PC-3 (cell line): ENCODE results near the gene ABLIM2. TPM values are rescaled to one million over a fixed set of nuclear protein-coding genes. Genes with fewer than 3 reads are reported as not detected.

ENCODE experiments used
- ATAC-seq: fragments of 200-7000 bp; cut with Tn5 transposase; 2 replicates; pipeline ENCODE4 v1.9.1; 2020; ENCODE audit warnings: mild to moderate bottlenecking, moderate library complexity
- BruUV-seq: library from RNA; stranded (reverse); fragments of 400-500 nt; replicated peaks from 2 replicates; lab custom pipeline; 2021; lab: Mats Ljungman, UMichigan
- CTCF ChIA-PET: fragments of 300-600 bp; sonication (Branson Sonifier 250); formaldehyde crosslinking; loops from one replicate; lab custom pipeline; 2022; ENCODE audit warnings: antibody characterized with exemption; lab: Charles Lee
- POLR2A ChIA-PET: fragments of 300-600 bp; sonication (Branson Sonifier 250); formaldehyde crosslinking; loops from one replicate; lab custom pipeline; 2022; ENCODE audit warnings: antibody characterized with exemption; ENCODE audit not compliant: unreplicated experiment; lab: Charles Lee
- DNase-seq: peaks from one replicate; pipeline ENCODE4 v3.0.0-alpha.2; 2015
- H2AFZ ChIP-seq: fragments of 300-600 bp; sonication (generic); 2 replicates; pipeline ENCODE4 v1.6.0; 2016; ENCODE audit warnings: antibody characterized with exemption, low read length
- H3F3A ChIP-seq: fragments of 300-600 bp; sonication (generic); one replicate; pipeline ENCODE4 v1.6.0; 2017; ENCODE audit warnings: antibody characterized with exemption, low read length, control low read depth, mild to moderate bottlenecking; ENCODE audit not compliant: unreplicated experiment
- H3K27ac ChIP-seq: fragments of 300-600 bp; sonication (generic); 2 replicates; pipeline ENCODE4 v1.5.1; 2016; ENCODE audit warnings: mild to moderate bottlenecking, low read length
- H3K27me3 ChIP-seq: fragments of 300-600 bp; sonication (generic); 2 replicates; pipeline ENCODE4 v1.6.1; 2016; ENCODE audit warnings: low read length, mixed read lengths
- H3K36me3 ChIP-seq: fragments of 300-600 bp; sonication (generic); 2 replicates; pipeline ENCODE4 v1.6.1; 2016; ENCODE audit warnings: low read depth, mixed run types, low read length, mixed read lengths
- H3K4me1 ChIP-seq: fragments of 300-600 bp; sonication (generic); 2 replicates; pipeline ENCODE4 v1.5.1; 2016; ENCODE audit warnings: low read length; ENCODE audit not compliant: insufficient read depth
- H3K4me2 ChIP-seq: fragments of 300-600 bp; sonication (generic); 2 replicates; pipeline ENCODE4 v1.6.0; 2016; ENCODE audit warnings: low read length
- H3K4me3 ChIP-seq: fragments of 300-600 bp; sonication (generic); 2 replicates; pipeline ENCODE4 v1.5.1; 2016; ENCODE audit warnings: mild to moderate bottlenecking, low read length, mixed read lengths
- H3K79me2 ChIP-seq: fragments of 300-600 bp; sonication (generic); 2 replicates; pipeline ENCODE4 v1.6.1; 2017; ENCODE audit warnings: low read length, mixed read lengths
- H3K9ac ChIP-seq: fragments of 300-600 bp; sonication (generic); 2 replicates; pipeline ENCODE4 v1.6.0; 2016; ENCODE audit warnings: mild to moderate bottlenecking, low read length
- H3K9me2 ChIP-seq: fragments of 300-600 bp; sonication (generic); replicated peaks from 2 replicates; pipeline ENCODE4 v1.6.1; 2016; ENCODE audit warnings: mixed run types, low read length, mixed read lengths
- H3K9me3 ChIP-seq: fragments of 300-600 bp; sonication (generic); 2 replicates; pipeline ENCODE4 v1.6.1; 2016; ENCODE audit warnings: low read length, mixed read lengths
- H4K20me1 ChIP-seq: fragments of 300-600 bp; sonication (generic); 2 replicates; pipeline ENCODE4 v1.6.1; 2016; ENCODE audit warnings: low read length, mixed read lengths
- CTCF ChIP-seq: fragments of 300-600 bp; sonication (generic); conservative IDR thresholded peaks from 2 replicates; pipeline ENCODE4 v1.5.1; 2017; ENCODE audit warnings: antibody characterized with exemption, low read depth, mild to moderate bottlenecking, low read length
- EZH2 ChIP-seq: fragments of 300-600 bp; sonication (generic); IDR thresholded peaks from one replicate; pipeline ENCODE4 v1.6.1; 2017; ENCODE audit warnings: antibody characterized with exemption, mild to moderate bottlenecking, low read length; ENCODE audit not compliant: unreplicated experiment
- EZH2phosphoT487 ChIP-seq: fragments of 300-600 bp; sonication (generic); IDR thresholded peaks from 2 replicates; pipeline ENCODE4 v1.6.1; 2018; ENCODE audit warnings: mild to moderate bottlenecking, antibody characterized with exemption, low read length, borderline replicate concordance
- intact Hi-C: fragments of 100-400 bp; cut with micrococcal nuclease; formaldehyde crosslinking; loops from 2 replicates; pipeline ENCODE4 v1.9.0; 2023
- total RNA-seq: library from RNA; depleted of rRNA; stranded (reverse); fragments of >200 nt; gene quantifications from 2 replicates; pipeline ENCODE4 v1.2.3, GENCODE V29; 2014

ABLIM2 gene
- total RNA-seq, 1 experiment from 2014 or later, result 3.2 TPM

GRCh38 chr4:8055206-8055605, 103.4 kb downstream of the ABLIM2 start:
- Histone ChIP-seq H2AFZ (no peak overlapping the region), H3K27ac (no peak overlapping the region), H3K9me2 (no peaks in the 10 kb centered on the region), H3K36me3 (no peaks in the 10 kb centered on the region), H3K4me2 (no peak overlapping the region), H3K9me3 (no peaks in the 10 kb centered on the region), H4K20me1 (no peaks in the 10 kb centered on the region), H3K27me3 (no peaks in the 10 kb centered on the region), H3K79me2 (no peaks in the 10 kb centered on the region), H3K4me3 (no peak overlapping the region), H3K9ac (no peak overlapping the region), H3F3A (no peaks in the 10 kb centered on the region), H3K4me1 (no peaks in the 10 kb centered on the region)
- intact Hi-C loops, result no loop called here
- TF ChIP-seq EZH2phosphoT487 (no peak), CTCF (no peak), EZH2 (no peak)
- no TSS peak for BruUV-seq
- ChIA-PET CTCF (no interaction called here), POLR2A (no interaction called here)
- no peak for DNase-seq
- ATAC-seq, result no peak

- no peaks in the 10 kb centered on the region for H3K79me2 ChIP-seq
- H3K4me3 ChIP-seq, result no peak overlapping the region
- DNase-seq, result no peak
- H3K4me2 ChIP-seq, result no peak overlapping the region
- no peaks in the 10 kb centered on the region for H3K9me2 ChIP-seq
- no peak overlapping the region for H3K27ac ChIP-seq
- H3K27me3 ChIP-seq, result no peaks in the 10 kb centered on the region
- POLR2A ChIA-PET, result no interaction called here
- H2AFZ ChIP-seq, result no peak overlapping the region
- CTCF ChIA-PET, result no interaction called here
- H3F3A ChIP-seq, result no peaks in the 10 kb centered on the region
- no peaks in the 10 kb centered on the region for H3K9me3 ChIP-seq
- no peaks in the 10 kb centered on the region for H4K20me1 ChIP-seq
- BruUV-seq, result no TSS peak
- H3K4me1 ChIP-seq, result no peaks in the 10 kb centered on the region
- no peak for TF ChIP-seq EZH2
- intact Hi-C loops, result no loop called here
- H3K36me3 ChIP-seq, result no peaks in the 10 kb centered on the region
- no peak overlapping the region for H3K9ac ChIP-seq
- ATAC-seq, result no peak
Observed at GRCh38 chr4:8053688-8054449, 104.7 kb downstream of the ABLIM2 start.

GRCh38 chr4:8052160-8052691, 106.4 kb downstream of the ABLIM2 start:
- H3K9ac ChIP-seq, result no peak overlapping the region
- no peak for ATAC-seq
- no peak overlapping the region for H3K4me3 ChIP-seq
- H3K27me3 ChIP-seq, result no peaks in the 10 kb centered on the region
- H2AFZ ChIP-seq, result no peak overlapping the region
- TF ChIP-seq EZH2, result no peak
- TF ChIP-seq CTCF, result no peak
- intact Hi-C loops, result no loop called here
- no peaks in the 10 kb centered on the region for H3K36me3 ChIP-seq
- ChIA-PET POLR2A (no interaction called here), CTCF (no interaction called here)
- no peak overlapping the region for H3K4me2 ChIP-seq
- BruUV-seq, result no TSS peak
- no peaks in the 10 kb centered on the region for H4K20me1 ChIP-seq
- H3K9me3 ChIP-seq, result no peaks in the 10 kb centered on the region
- no peak for DNase-seq
- no peaks in the 10 kb centered on the region for H3K9me2 ChIP-seq
- H3F3A ChIP-seq, result no peaks in the 10 kb centered on the region
- no peak overlapping the region for H3K27ac ChIP-seq
- no peaks in the 10 kb centered on the region for H3K79me2 ChIP-seq
- no peaks in the 10 kb centered on the region for H3K4me1 ChIP-seq
